ENCODE results near the gene TAPBPL.
"Not testable (repeated sequence)": the region's sequence is repeated elsewhere in the genome, so short reads cannot be mapped to it uniquely, and the experiment has no call there.

The TAPBPL gene

DNA sequence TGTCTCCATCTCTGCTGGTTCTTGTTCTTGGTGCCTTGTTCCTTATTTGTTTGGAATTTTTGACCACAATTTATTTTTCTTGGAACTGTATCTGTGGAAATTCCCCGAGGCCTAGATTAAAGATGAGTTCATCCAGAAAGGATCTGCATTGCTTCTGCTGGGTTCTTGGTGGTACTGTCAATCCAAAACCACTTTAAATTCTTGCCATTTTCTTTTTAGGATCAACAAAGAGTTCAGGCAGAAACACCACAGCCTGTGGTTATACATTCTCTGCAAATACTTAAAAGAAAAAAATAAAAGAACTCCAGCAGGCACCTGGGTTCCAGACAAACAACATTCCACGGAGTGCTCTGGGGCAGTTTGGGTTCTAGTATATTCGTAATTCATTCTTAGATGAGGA lies 24.6 kb downstream of the TAPBPL start:
- TF ChIP-seq, protein P1, sequence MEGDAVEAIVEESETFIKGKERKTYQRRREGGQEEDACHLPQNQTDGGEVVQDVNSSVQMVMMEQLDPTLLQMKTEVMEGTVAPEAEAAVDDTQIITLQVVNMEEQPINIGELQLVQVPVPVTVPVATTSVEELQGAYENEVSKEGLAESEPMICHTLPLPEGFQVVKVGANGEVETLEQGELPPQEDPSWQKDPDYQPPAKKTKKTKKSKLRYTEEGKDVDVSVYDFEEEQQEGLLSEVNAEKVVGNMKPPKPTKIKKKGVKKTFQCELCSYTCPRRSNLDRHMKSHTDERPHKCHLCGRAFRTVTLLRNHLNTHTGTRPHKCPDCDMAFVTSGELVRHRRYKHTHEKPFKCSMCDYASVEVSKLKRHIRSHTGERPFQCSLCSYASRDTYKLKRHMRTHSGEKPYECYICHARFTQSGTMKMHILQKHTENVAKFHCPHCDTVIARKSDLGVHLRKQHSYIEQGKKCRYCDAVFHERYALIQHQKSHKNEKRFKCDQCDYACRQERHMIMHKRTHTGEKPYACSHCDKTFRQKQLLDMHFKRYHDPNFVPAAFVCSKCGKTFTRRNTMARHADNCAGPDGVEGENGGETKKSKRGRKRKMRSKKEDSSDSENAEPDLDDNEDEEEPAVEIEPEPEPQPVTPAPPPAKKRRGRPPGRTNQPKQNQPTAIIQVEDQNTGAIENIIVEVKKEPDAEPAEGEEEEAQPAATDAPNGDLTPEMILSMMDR (conservative IDR thresholded peaks at IDR 0.05; ENCODE audit: low read length), result no peak
- TF ChIP-seq EZH2phosphoT487 (IDR thresholded peaks at IDR 0.05; ENCODE audit: borderline replicate concordance), result no peak
- Histone ChIP-seq H3K4me2 (ENCODE audit: low read depth, low read length, poor library complexity, severe bottlenecking) (no peak overlapping the region), H3K27me3 (ENCODE audit: insufficient read depth, low read length, poor library complexity, severe bottlenecking) (no peaks in the 10 kb centered on the region), H3K4me3 (ENCODE audit: low read length, poor library complexity, severe bottlenecking) (no peak overlapping the region), H3K9me3 (ENCODE audit: insufficient read depth, low read depth, low read length) (no peaks in the 10 kb centered on the region), H3K36me3 (ENCODE audit: insufficient read depth, low read length) (no peaks in the 10 kb centered on the region), H3F3A (ENCODE audit: low read depth) (no peaks in the 10 kb centered on the region), H4K20me1 (ENCODE audit: insufficient read depth, low read length, poor library complexity, severe bottlenecking) (no peaks in the 10 kb centered on the region), H2AFZ (ENCODE audit: low read length) (no peak overlapping the region), H3K79me2 (ENCODE audit: insufficient read depth, low read length) (no peaks in the 10 kb centered on the region), H3K9me2 (replicated peaks; ENCODE audit: low read depth, low read length) (no peaks in the 10 kb centered on the region), H3K4me1 (ENCODE audit: insufficient read depth, low read length, poor library complexity, severe bottlenecking) (peaks cover 5% of the 10 kb centered on the region), H3K9ac (ENCODE audit: low read depth, low read length, poor library complexity, severe bottlenecking) (no peak overlapping the region)

DNA sequence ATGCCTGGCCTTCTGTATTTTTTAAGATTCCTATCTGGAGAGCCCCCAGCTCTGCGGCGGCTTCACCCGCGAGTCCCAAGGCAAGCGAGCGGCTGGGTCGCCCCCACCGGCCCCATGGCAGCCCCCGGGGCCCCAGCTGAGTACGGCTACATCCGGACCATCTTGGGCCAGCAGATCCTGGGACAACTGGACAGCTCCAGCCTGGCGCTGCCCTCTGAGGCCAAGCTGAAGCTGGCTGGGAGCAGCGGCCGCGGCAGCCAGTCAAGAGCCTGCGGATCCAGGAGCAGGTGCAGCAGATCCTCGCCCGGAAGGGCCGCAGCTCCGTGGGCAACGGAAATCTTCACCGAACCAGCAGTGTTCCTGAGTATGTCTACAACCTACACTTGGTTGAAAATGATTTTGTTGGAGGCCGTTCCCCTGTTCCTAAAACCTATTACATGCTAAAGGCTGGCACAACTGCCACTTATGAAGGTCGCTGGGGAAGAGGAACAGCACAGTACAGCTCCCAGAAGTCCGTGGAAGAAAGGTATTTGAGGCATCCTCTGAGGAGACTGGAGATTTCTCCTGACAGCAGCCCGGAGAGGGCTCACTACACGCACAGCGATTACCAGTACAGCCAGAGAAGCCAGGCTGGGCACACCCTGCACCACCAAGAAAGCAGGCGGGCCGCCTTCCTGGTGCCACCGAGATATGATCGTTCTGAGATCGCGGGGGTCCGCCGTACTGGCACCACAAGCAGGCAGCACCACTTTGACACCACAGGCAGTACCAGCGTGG lies 25.9 kb downstream of the TAPBPL start:
- H3K4me3 ChIP-seq (ENCODE audit: low read length, poor library complexity, severe bottlenecking); H4K20me1 ChIP-seq (ENCODE audit: insufficient read depth, low read length, poor library complexity, severe bottlenecking); H3K27me3 ChIP-seq (ENCODE audit: insufficient read depth, low read length, poor library complexity, severe bottlenecking); H3K4me1 ChIP-seq (ENCODE audit: insufficient read depth, low read length, poor library complexity, severe bottlenecking); H2AFZ ChIP-seq (ENCODE audit: low read length); H3F3A ChIP-seq (ENCODE audit: low read depth); H3K79me2 ChIP-seq (ENCODE audit: insufficient read depth, low read length); H3K36me3 ChIP-seq (ENCODE audit: insufficient read depth, low read length); H3K9me3 ChIP-seq (ENCODE audit: insufficient read depth, low read depth, low read length); H3K9me2 ChIP-seq (replicated peaks; ENCODE audit: low read depth, low read length); H3K4me2 ChIP-seq (ENCODE audit: low read depth, low read length, poor library complexity, severe bottlenecking); H3K9ac ChIP-seq (ENCODE audit: low read depth, low read length, poor library complexity, severe bottlenecking): not testable (repeated sequence)

DNA sequence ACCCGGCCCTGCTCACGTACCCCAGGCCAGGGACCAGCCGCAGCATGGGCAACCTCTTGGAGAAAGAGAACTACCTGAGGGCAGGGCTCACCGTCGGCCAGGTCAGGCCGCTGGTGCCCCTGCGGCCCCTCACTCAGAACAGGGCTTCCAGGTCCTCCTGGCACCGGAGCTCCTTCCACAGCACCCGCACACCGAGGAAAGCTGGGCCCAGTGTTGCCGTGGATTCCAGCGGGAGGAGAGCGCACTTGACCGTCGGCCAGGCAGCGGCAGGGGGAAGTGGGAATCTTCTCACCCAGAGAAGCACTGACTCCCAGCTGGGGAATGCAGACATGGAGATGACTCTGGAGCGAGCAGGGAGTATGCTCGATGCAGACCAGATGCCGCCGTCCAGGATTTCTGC lies 26.6 kb downstream of the TAPBPL start:
- H4K20me1 ChIP-seq (ENCODE audit: insufficient read depth, low read length, poor library complexity, severe bottlenecking), result no peaks in the 10 kb centered on the region
- H3F3A ChIP-seq (ENCODE audit: low read depth), result no peaks in the 10 kb centered on the region
- H3K4me3 ChIP-seq (ENCODE audit: low read length, poor library complexity, severe bottlenecking), result no peak overlapping the region
- H3K36me3 ChIP-seq (ENCODE audit: insufficient read depth, low read length), result no peaks in the 10 kb centered on the region
- H2AFZ ChIP-seq (ENCODE audit: low read length), result no peak overlapping the region
- no peak overlapping the region for H3K4me2 ChIP-seq (ENCODE audit: low read depth, low read length, poor library complexity, severe bottlenecking)
- no peaks in the 10 kb centered on the region for H3K79me2 ChIP-seq (ENCODE audit: insufficient read depth, low read length)
- H3K9me3 ChIP-seq (ENCODE audit: insufficient read depth, low read depth, low read length), result no peaks in the 10 kb centered on the region
- H3K27me3 ChIP-seq (ENCODE audit: insufficient read depth, low read length, poor library complexity, severe bottlenecking), result no peaks in the 10 kb centered on the region
- TF ChIP-seq, protein P1 (conservative IDR thresholded peaks at IDR 0.05; ENCODE audit: low read length), result no peak
- TF ChIP-seq EZH2phosphoT487 (IDR thresholded peaks at IDR 0.05; ENCODE audit: borderline replicate concordance), result no peak
- no peaks in the 10 kb centered on the region for H3K4me1 ChIP-seq (ENCODE audit: insufficient read depth, low read length, poor library complexity, severe bottlenecking)
- no peak overlapping the region for H3K9ac ChIP-seq (ENCODE audit: low read depth, low read length, poor library complexity, severe bottlenecking)
- H3K9me2 ChIP-seq (replicated peaks; ENCODE audit: low read depth, low read length), result no peaks in the 10 kb centered on the region

DNA sequence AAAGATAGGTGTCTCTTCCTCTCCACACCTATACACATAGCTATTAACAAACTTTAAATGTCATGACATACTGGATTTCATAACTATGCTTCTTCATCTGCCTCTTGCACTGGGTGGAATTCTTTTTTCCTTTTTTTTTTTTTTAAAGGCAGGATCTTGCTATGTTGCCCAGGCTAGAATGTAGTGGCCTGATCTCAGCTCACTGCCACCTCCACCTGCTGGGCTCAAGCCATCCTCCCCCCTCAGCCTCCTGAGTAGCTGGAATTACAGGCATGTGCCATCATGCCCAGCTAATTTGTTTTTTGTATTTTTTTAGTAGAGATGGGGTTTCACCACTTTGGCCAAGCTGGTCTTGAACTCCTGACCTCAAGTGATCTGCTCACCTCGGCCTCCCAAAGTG lies 36.4 kb downstream of the TAPBPL start:
- Histone ChIP-seq H3K27me3 (ENCODE audit: insufficient read depth, low read length, poor library complexity, severe bottlenecking) (no peaks in the 10 kb centered on the region), H3K9me2 (replicated peaks; ENCODE audit: low read depth, low read length) (no peaks in the 10 kb centered on the region), H3K79me2 (ENCODE audit: insufficient read depth, low read length) (peaks cover 18% of the 10 kb centered on the region), H4K20me1 (ENCODE audit: insufficient read depth, low read length, poor library complexity, severe bottlenecking) (peaks cover 13% of the 10 kb centered on the region), H3K4me1 (ENCODE audit: insufficient read depth, low read length, poor library complexity, severe bottlenecking) (peaks cover 10% of the 10 kb centered on the region), H3K9me3 (ENCODE audit: insufficient read depth, low read depth, low read length) (no peaks in the 10 kb centered on the region), H3K4me2 (ENCODE audit: low read depth, low read length, poor library complexity, severe bottlenecking) (no peak overlapping the region), H3K9ac (ENCODE audit: low read depth, low read length, poor library complexity, severe bottlenecking) (no peak overlapping the region), H2AFZ (ENCODE audit: low read length) (no peak overlapping the region), H3K4me3 (ENCODE audit: low read length, poor library complexity, severe bottlenecking) (no peak overlapping the region), H3F3A (ENCODE audit: low read depth) (peaks cover under 1% of the 10 kb centered on the region), H3K36me3 (ENCODE audit: insufficient read depth, low read length) (peaks cover 9% of the 10 kb centered on the region; the same call in 1 of the 2 replicates)
- TF ChIP-seq, protein P1 (conservative IDR thresholded peaks at IDR 0.05; ENCODE audit: low read length), result no peak
- no peak for TF ChIP-seq EZH2phosphoT487 (IDR thresholded peaks at IDR 0.05; ENCODE audit: borderline replicate concordance)
